ENCODE measurements around the gene TUSC1.
A peak's percentile ranks its signal among the peaks of the same experiment; 100 is the strongest.
"Not testable (repeated sequence)": the region's sequence is repeated elsewhere in the genome, so short reads cannot be mapped to it uniquely, and the experiment has no call there.

The TUSC1 gene

DNA sequence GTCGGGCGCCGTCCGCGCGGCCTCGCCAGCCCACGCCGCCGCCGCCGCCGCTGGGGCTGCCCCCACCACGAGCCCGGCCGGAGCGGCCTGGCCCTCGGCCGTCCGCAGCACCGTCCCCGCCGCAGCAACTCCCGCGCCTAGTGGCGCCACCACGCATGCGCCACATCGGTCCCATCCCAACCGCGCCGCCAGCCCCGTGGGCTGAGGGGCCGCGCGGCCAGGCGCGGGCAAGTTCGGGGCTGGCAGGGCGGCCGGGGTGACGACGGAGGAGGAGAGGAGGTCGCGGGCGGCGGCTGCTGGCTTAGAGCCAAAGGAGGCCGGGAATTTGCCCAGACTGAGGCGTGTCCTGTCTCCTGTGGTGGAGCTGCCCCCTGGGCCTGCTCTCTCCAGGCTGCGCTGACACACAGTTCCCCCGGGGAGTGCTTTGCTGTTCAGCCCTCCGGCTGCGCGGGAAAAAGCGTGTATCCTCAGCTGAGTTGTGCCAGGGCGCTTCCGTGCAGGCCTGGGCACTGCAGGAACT, at the start of gene TUSC1:
TUSC1 (minus strand) TSS at position 298 of the 520 bp plus-strand sequence; CDS start at position 166, 132 bp downstream.
- DNase-seq = peak; percentile 65

DNA sequence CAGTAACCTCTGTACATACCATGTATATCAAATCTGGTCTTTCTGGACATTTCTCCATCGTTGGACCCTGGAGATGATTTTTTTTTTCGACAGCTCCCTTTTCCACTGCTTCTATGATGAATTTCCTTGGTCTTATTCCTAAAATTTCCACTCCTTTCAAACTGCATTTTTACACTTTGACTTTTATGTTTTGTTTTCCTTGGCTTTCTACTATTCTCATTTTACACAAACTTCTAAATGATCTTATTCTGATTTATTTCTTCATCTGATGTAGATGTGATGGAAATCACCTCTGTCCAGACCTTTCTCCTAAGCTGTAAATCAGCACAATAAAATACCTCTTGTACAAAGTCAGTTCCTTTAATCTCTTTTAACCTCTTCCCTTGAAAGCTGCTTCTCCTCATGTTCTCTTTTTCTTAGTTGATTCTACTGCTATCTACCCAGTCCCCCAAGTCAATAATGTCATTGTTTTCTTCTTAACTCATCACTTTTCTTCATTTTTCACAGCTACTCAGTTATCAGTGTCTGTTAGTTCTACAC, 48.7 kb upstream of the TUSC1 start:
- DNase-seq = no peak

DNA sequence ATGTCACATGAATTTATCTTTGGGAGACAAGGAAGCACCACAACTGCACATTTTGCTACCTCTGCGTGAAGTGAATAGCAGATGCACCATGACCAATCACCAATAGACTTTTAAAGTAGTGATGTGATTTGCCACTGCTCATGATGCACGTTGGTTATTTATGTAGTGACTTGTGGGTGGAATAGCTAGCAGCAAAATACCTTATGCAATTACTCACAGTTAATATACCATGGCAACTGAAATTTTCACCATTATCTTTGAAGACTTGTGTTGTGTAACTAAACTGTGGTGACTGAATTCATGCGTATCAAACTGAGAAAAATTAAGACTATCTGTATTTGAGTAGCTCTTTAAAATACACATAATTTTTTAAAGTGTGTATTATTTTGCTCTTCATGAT, 46.2 kb upstream of the TUSC1 start:
- no peak for DNase-seq

DNA sequence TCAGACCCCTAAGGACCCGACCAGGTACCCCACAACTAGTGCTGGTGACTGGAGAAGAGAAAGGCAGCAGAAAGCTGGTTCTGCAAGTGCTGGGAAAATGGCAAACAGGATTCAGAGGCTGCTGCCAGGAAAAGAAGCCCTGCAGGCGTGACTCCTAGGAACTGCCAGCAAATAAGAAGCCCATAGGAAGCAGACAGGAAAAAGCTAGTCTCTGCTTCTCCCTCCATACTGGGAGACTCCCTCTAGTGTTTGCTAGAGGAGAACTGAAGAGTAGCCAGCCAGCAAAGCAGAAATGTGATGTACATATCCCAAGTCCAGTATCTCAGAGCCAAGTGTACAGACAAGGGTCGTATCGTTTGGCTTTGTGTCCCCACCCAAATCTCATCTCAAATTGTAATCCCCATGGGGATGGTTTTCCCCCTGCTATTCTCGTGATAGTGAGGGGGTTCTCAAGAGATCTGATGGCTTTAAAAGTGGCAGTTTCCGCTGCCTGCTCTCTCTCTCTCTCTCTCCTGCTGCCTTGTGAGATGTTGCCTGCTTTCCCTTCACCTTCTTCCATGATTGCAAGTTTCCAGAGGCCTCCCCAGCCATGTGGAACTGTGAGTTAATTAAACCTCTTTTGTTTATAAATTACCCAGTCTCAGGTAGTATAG, 38.1 kb upstream of the TUSC1 start:
- DNase-seq = peak; percentile 3

DNA sequence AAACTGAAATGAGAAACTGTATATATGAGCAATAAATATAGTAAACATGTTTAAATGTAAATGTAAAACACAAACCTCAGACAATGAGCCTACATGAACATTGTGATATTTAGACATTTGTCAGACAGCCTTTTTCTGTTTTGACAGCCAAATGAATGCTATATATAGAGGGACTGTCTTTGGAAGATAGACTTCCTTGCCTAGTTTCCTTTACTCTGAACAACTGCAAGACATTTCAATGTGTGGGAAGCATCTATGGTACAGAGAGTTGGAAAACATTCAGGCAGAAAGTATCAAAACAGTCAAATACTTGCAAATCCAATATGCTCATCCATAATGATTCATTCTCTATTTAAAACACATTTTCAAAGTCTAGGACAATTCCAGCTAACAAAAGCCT, 31.7 kb upstream of the TUSC1 start:
- no peak for DNase-seq

DNA sequence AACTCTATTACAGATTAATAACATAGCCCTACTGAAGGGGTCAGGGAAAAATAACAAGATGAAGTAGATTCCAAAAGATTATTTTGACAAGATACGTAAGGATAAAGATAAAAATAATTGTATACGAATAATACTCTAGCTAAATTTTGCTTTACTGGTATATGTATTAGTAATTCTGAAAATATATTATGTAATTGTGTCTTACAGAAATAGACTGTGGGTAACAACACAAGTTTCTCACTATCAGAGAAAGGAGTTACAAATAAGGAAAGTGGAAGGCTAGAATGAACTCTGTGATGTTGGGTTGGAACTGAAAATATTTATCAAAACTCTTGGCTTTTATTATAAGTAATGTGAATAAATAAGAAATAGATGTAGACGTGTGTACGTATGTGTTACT, 26.6 kb upstream of the TUSC1 start:
- no peak for DNase-seq

DNA sequence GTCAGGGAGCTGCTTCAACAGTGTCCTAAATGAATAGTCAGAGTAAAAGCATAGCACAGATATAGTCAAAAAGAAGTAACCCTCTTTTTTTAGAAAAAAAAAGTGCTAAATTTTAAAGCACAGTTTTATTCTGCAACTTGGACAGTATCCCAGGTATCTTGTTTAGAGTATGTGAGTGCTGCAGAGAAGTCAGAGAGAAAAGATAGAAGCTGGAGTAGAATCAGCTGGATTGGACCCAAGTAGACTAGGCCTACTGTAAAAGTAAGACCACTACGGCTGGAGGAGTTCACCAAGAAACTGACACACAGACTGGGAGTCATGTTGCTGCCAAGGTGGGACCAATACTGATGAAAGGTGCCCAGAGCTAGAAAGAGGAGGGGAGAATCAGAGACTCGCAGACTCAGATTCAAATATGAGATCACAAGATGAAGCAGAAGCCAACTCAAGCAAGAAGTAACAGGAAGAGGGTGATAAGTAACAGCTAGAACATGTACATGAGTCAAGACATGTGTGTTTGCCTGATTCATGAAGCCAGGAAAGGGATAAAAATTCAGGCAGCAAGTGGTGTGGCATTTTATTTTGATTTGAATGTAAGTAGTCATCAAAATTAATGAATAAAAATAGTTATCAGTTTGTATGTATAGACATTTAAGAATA, 25.6 kb upstream of the TUSC1 start:
- DNase-seq = no peak

DNA sequence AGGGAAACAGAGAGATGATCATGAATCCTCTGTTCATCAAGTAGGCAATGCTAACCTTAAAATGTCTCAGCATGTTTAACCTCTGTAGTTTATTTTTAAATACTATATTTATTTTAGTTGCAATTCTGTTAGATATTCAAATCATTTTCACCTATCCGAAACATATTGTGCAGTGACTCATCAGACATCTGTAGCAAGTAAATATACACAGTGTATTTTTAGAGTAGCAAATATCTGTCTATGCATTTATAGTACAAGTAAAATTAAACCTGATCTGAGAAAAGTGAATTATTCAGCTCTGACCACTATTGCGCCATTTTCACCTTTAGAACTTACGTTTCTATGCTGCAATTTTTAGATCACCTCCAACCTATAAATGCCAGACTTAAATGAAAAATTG, 24.3 kb upstream of the TUSC1 start:
- DNase-seq = no peak

DNA sequence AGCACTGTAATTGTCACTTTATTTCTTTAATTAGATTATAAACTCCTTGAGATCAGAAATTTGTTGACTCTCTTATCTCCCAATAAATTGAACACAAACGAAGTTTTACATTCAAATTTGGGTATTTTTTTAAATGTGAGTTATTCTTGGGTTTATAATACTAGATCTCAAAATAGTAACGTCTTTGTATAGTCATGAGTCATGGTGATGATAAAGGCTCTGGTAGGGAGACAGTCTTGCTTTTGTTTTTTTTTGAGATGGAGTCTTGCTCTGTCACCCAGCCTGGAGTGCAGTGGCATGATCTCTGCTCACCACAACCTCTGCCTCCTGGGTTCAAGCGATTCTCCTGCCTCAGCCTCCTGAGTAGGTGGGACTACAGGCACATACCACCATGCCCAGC, 22.7 kb upstream of the TUSC1 start:
- DNase-seq = not testable (repeated sequence)

DNA sequence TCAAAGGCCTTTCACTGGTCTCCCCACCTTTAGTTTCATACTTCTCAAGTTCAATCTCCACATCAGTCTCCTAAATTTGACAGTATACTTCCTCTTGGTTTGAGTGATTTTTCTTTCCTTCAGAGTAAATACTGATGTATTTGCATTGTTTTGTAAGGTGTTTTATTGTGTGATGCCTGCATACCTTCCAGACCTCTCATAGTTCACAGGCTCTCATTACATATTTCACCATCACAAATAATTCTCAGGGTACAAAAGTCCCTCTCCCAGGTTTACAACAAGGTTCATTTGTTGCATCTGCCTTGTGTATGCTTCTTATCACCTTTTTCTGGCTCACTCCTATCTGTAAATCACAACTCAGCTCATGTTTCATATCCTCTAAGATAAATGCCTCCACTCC, 22.2 kb upstream of the TUSC1 start:
- DNase-seq = no peak

DNA sequence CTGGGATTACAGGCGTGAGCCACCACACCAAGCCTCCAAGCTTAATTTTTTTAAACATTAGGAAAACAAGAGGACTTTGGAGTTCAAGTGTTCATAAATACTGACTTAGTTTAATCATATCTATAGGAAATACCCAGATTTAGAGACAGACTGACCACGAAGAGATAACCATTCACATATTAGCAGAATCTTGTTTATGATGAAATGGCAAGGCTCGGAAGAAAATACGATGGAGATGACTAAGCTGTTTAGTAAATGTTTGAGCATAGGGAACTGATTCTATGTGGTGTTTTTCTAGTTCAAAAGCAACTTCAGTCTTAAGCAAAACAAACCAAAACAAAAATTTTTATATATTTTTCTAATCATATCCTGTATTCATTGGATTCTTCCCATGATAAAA, 13.5 kb upstream of the TUSC1 start:
- DNase-seq = no peak

DNA sequence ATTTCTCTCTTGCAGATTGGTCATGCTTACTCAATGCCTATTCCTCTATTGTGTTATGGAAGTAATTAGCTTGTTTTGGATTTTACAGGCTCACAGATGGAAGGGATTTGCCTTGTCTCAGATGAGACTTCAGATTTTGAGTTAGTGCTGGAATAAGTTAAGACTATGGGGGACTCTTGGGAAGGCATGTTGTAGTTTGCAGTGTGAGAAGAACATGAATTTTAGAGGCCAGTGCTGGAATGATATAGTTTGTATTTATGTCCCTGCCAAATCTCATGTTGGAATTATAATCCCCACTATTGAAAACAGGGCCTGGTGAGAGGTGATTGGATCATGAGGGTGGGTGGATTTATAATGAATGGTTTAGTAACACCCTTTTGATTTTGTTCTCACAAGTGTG, 6.1 kb upstream of the TUSC1 start:
- DNase-seq = no peak

DNA sequence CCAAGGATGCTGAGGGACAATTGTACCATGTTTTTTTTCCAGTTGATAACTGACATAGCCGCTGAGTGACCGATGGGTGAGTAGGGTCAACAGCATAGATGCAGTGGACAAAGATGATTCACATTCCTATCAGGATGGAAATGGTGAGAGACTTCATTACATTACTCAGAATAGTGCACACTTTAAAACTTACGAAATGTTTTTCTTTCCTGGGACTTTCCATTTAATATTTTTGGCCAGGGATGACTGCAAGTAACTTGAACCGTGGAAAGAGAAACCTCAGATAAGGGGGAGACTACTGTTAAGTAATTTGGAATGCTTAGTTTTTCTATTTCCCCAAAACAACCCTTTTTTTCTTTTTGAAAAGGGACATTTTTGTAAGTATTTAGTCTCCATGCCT, 3.0 kb upstream of the TUSC1 start:
- no peak for DNase-seq

DNA sequence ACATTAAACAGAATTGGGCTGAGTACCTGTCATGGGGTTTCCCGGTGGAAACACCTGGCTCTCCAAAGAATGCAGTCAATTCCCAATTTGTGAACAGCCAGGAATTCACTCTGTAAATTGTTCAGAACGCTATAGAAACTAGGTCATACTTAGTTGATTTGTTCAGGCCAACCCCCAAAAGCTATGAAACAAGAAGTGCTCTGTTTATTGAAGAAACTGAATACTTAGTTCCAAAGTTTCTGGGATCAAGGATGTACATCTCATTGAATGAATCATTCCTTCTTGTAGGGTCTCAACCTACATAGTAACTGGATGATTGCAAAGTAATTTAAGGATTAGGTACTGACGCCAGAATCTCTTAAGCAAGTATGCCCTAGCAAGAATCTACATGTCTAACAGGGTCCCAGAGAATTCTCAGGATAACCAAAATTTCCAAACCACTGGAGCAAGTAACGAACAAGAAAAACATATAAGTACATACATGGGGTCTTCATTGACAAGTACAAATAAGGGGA, 659 bp upstream of the TUSC1 start:
- DNase-seq = no peak

DNA sequence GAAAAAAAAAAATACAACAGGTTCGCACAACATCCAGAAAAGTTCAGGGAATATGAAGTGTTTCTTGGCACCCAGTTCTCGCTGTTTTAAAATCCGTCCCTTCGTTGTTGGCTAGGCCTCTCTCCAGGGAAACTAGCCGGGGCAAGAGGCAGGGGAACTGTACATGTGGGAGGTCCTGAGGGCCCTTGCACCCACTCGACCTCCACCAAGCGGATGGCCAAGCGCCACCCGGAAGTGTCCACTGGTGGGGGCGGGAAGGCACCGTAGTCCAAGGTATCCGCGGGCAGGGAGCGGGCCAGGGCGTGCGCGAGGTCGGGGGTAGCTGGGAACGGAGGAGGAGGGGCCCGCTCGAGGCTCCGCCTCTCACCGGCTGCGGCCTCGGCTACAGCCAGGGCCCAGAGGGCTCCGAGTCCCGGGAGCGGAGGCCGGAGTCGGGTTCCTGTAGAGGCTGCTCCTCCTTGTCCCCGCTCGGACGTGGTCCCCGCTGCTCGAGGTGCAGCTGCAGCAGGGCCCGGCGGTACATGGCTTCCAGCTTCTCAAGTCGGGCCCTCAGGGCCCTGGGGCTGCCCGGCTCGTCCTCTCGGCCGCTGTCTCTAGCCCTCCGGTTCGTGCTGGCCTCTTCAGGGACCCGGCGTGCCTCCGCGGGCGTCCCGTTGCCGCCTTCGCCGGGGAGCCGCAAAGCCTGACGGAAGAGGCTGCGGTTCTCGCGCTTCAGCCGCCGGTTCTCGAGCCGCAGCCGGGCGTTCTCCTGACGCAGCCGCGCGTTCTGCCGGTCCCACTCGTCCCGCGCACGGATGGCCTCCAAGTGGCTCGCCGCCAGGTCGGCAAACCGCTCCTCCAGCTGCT, 720 bp downstream of the TUSC1 start:
- peak; percentile 18 for DNase-seq

DNA sequence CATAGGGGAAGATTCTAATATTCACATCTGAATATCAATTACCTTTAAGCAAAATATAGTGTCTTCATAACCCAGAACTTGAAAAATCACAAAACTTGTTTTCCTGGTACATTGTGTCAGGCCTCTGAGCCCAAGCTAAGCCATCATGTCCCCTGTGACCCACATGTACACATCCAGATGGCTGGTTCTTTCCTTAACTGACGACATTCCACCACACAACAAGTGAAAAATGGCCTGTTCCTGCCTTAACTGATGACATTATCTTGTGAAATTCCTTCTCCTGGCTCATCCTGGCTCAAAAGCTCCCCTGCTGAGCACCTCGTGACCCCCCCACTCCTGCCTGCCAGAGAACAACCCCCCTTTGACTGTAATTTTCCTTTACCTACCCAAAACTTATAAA, 2.4 kb downstream of the TUSC1 start:
- DNase-seq = not testable (repeated sequence)

DNA sequence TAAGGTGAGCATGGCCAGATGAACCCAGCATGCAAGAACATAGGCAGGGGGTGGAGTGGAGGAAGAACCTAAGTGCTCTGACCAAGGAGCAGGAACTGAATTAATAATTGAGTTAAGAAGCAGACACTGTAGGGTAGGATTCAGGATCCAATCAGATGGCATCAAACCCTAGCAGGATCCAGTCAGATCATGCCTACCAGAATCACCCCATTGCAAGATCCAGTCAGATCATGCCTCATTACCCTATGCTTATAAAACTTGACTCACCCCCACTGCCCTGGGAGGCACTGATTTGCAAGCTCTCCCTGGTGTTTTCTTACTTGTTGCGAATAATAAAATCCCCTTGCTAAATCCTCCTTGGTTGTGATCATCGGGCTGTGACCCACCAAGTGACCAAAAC, 19.7 kb downstream of the TUSC1 start:
- no peak for DNase-seq

DNA sequence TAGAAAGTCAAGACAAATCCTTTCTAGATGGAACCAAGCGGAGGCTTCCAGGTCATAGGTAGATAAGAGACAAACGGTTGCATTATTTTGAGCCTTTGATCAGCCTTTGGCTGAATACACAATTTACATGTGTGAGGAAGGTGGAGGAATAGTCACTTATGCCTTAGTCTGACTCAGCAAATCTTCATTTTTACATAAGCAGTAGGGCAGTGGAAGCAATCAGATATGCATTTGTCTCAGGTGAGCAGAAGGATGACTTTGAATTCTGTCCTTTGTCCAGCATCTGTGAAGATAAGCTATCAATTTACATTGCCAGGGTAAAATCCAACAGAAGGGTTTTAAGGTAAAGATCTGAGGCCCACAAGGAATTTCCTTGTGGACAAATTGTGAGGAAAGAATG, 23.8 kb downstream of the TUSC1 start:
- no peak for DNase-seq

DNA sequence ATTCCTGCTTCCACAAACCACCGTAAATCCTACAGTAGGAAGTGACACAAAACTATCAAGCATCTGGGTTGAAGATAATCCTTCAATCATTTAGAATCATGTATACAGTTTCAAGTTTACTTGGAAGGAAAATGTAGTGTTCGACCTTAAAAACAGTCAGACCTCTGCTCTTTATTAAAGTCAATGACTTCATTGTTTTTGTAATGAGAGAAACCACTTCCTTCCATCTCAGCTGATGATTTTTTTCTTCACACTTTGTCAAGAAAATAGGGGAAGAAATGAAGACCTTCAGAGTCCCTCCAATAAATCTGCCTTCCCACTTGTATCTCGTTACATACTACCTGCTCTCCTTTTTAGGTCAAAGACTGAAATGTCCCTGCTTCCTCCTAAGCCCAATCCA, 30.1 kb downstream of the TUSC1 start:
- DNase-seq = no peak

DNA sequence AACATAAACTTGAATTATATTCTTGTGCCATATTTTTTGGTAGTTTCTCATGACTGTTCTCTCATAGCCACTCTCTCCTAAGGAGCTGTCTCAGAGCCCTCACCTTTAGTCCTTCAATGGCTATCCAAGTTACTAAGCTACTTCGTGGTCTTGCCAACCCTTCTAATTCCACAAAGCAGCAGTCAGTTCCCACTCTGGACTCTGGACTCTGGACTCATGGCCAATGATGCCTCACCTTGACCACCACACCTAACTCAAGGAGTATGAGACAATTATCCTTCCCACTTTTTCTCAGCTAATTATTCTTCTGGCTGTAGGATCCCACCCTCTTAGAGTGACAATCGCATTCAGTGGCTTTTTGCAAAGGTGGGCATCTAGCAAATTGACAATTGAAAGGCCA, 42.2 kb downstream of the TUSC1 start:
- DNase-seq = no peak

DNA sequence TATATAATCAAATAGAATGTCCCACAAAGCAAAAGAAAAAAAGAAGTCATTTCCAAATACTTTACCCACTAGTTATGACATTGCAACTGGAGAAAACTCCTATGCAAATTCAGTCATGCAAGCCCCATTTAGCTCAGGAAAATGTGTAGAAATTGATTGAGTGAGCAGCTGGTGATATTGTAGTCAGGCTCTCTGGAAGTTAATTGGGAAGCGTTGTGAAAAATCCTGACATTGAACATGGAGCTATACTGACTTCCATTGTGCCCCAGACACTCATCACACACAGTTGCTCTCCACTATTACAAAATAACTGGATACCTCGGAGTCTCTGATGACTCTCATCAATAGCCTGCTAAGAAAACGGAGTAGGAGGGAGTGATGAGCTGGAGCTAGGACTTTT, 49.0 kb downstream of the TUSC1 start:
- DNase-seq = no peak
